Mesenchymal stem cell (in vitro differentiated cells and primary cell): ENCODE data around the gene PDS5A.
"Not testable (repeated sequence)": the region's sequence is repeated elsewhere in the genome, so short reads cannot be mapped to it uniquely, and the experiment has no call there.

Source experiments
- DNase-seq: peaks from one replicate; pipeline ENCODE4 v3.0.0-alpha.2; 2013
- H2AFZ ChIP-seq: one replicate; pipeline ENCODE4 v1.6.1; 2013; ENCODE audit warnings: low read depth, mild to moderate bottlenecking, control low read depth, inconsistent platforms, low read length, moderate library complexity
- H2AK5ac ChIP-seq: 2 replicates; pipeline ENCODE4 v1.6.1; 2013; ENCODE audit warnings: low read length, moderate library complexity, mild to moderate bottlenecking, inconsistent platforms; ENCODE audit not compliant: severe bottlenecking
- H2BK120ac ChIP-seq: one replicate; pipeline ENCODE4 v1.6.1; 2013; ENCODE audit warnings: low read depth, mild to moderate bottlenecking, inconsistent platforms, low read length, moderate library complexity
- H2BK12ac ChIP-seq, 2 experiments: one replicate each; pipeline ENCODE4 v1.6.1; 2013; ENCODE audit warnings: inconsistent platforms in 2 of 2, low read length in 2 of 2, mild to moderate bottlenecking in 2 of 2, moderate library complexity in 2 of 2, control low read depth in 1 of 2
- H2BK15ac ChIP-seq: one replicate; pipeline ENCODE4 v1.6.1; 2013; ENCODE audit warnings: mild to moderate bottlenecking, low read depth, inconsistent platforms; ENCODE audit not compliant: poor library complexity, severe bottlenecking
- H2BK5ac ChIP-seq: 2 replicates; pipeline ENCODE4 v1.6.1; 2013; ENCODE audit warnings: low read depth, mild to moderate bottlenecking, low read length, control low read depth, inconsistent platforms; ENCODE audit not compliant: poor library complexity, severe bottlenecking
- H3K14ac ChIP-seq, 2 experiments: one replicate each; pipeline ENCODE4 v1.6.1; 2013; ENCODE audit warnings: inconsistent platforms in 2 of 2, low read length in 2 of 2, control low read depth in 1 of 2, mild to moderate bottlenecking in 1 of 2, moderate library complexity in 1 of 2
- H3K18ac ChIP-seq, 2 experiments: one replicate each; pipeline ENCODE4 v1.6.1; 2013; ENCODE audit warnings: inconsistent platforms in 2 of 2, low read length in 2 of 2, control low read depth in 1 of 2, low read depth in 1 of 2, mild to moderate bottlenecking in 1 of 2
- H3K23ac ChIP-seq, 2 experiments: one replicate each; pipeline ENCODE4 v1.6.1; 2013; ENCODE audit warnings: inconsistent platforms in 2 of 2, low read length in 2 of 2, mild to moderate bottlenecking in 2 of 2, moderate library complexity in 2 of 2, control low read depth in 1 of 2
- H3K27ac ChIP-seq: 2 replicates; pipeline ENCODE4 v1.5.1; 2013; ENCODE audit warnings: mild to moderate bottlenecking, moderate library complexity, low read length, control low read depth, inconsistent platforms; ENCODE audit not compliant: poor library complexity, severe bottlenecking
- H3K27me3 ChIP-seq, 2 experiments: 2 replicates each; pipeline versions ENCODE4 v1.6.1 to v1.7.0; 2013; ENCODE audit warnings: low read length in 2 of 2, mild to moderate bottlenecking in 2 of 2, moderate library complexity in 2 of 2, control low read depth in 1 of 2, inconsistent platforms in 1 of 2; ENCODE audit not compliant: control insufficient read depth in 1 of 2, insufficient read depth in 1 of 2
- H3K36me3 ChIP-seq, 2 experiments: 2 replicates each; pipeline versions ENCODE4 v1.6.1 to v1.7.0; 2013; ENCODE audit warnings: low read length in 2 of 2, control low read depth in 1 of 2, inconsistent platforms in 1 of 2, low read depth in 1 of 2, mild to moderate bottlenecking in 1 of 2; ENCODE audit not compliant: insufficient read depth in 2 of 2, control insufficient read depth in 1 of 2
- H3K4ac ChIP-seq, 2 experiments: one replicate each; pipeline ENCODE4 v1.6.1; 2013; ENCODE audit warnings: inconsistent platforms in 2 of 2, low read length in 2 of 2, mild to moderate bottlenecking in 2 of 2, moderate library complexity in 2 of 2, control low read depth in 1 of 2, low read depth in 1 of 2
- H3K4me1 ChIP-seq: 2 replicates; pipeline ENCODE4 v1.6.1; 2013; ENCODE audit warnings: low read depth, low read length, control low read depth; ENCODE audit not compliant: control insufficient read depth, insufficient read depth
- H3K4me2 ChIP-seq: 2 replicates; pipeline ENCODE4 v1.6.1; 2013; ENCODE audit warnings: low read length, mild to moderate bottlenecking, inconsistent platforms; ENCODE audit not compliant: poor library complexity, severe bottlenecking
- H3K4me3 ChIP-seq, 2 experiments: 2 replicates each; pipeline versions ENCODE4 v1.5.1 to v1.7.0; 2013; ENCODE audit warnings: low read length in 2 of 2, mild to moderate bottlenecking in 2 of 2, control low read depth in 1 of 2, low read depth in 1 of 2; ENCODE audit not compliant: insufficient read depth in 1 of 2
- H3K79me1 ChIP-seq: replicated peaks from 2 replicates; pipeline ENCODE4 v1.6.1; 2013; ENCODE audit warnings: mild to moderate bottlenecking, control low read depth, low read length, inconsistent platforms; ENCODE audit not compliant: poor library complexity, severe bottlenecking
- H3K9ac ChIP-seq: 2 replicates; pipeline ENCODE4 v1.7.0; 2013; ENCODE audit warnings: mild to moderate bottlenecking, low read length, moderate library complexity
- H3K9me3 ChIP-seq: 2 replicates; pipeline ENCODE4 v1.7.0; 2013; ENCODE audit warnings: mild to moderate bottlenecking, low read length; ENCODE audit not compliant: control insufficient read depth
- H4K8ac ChIP-seq: one replicate; pipeline ENCODE4 v1.6.1; 2013; ENCODE audit warnings: inconsistent platforms, mild to moderate bottlenecking, low read length, moderate library complexity
- H4K91ac ChIP-seq: one replicate; pipeline ENCODE4 v1.6.1; 2013; ENCODE audit warnings: mild to moderate bottlenecking, low read length, inconsistent platforms
- WGBS: methylation state at CpG from one replicate; pipeline ENCODE4 v1.1.7; 2013; ENCODE audit warnings: mixed read lengths; 5-methylcytosine and 5-hydroxymethylcytosine counted together

PDS5A gene

DNA sequence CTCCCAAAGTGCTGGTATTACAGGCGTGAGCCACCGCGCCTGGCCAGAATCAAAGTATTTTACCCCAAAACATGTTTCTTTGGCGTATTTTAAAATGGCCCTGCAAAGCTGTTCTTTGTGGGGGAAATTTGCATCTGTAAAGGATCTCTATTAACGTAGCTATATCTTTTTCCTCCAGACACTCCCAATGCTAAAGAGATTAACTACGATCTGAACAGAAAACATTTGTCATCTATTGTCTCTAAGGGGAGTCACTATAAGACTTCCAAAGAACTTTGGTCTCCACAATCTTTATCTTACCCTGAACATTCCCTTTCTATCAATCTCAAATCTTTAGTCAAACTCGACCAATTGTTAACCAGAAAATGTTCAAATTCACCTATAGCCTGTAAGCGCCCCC lies 19.1 kb upstream of the PDS5A start:
- Histone ChIP-seq H3K79me1 (no peaks in the 10 kb centered on the region), H3K27me3 (no peaks in the 10 kb centered on the region), H3K9ac (no peak overlapping the region), H3K23ac (no peak overlapping the region), H4K8ac (no peak overlapping the region), H3K14ac (no peak overlapping the region), H4K91ac (no peak overlapping the region), H2AK5ac (no peak overlapping the region), H3K4me3 (no peak overlapping the region), H3K27ac (no peak overlapping the region), H3K9me3 (no peaks in the 10 kb centered on the region), H2BK12ac (no peak overlapping the region), H3K4me1 (peaks cover 3% of the 10 kb centered on the region), H3K4me2 (no peak overlapping the region), H3K18ac (no peak overlapping the region), H3K36me3 (no peaks in the 10 kb centered on the region), H2BK5ac (no peak overlapping the region), H3K4ac (no peak overlapping the region), H2AFZ (no peak overlapping the region), H2BK120ac (no peak overlapping the region), H2BK15ac (no peak overlapping the region)
- WGBS = 93% methylated on average over 7 of the region's 8 CpGs
- DNase-seq = no peak

DNA sequence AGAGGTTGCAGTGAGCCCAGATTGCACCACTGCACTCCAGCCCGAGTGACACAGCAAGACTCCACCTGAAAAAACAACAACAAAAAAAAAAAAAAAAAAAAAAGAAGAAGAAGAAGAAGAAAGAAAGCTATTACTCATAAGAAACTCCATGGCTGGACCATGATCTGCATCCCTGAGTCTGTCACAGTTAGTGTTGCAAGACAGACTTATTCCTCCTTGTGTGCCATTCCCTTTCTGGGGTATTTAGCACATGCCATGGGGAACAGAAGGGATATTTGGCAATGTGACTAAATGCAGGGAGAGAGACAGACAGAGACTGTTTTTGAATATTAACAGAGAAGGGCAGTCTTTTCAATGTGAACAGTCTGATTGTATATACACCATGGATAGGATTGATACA lies 16.7 kb upstream of the PDS5A start:
- H3K4me2 ChIP-seq = no peak overlapping the region
- H2AK5ac ChIP-seq = no peak overlapping the region
- H3K79me1 ChIP-seq = no peaks in the 10 kb centered on the region
- no peak overlapping the region for H2BK15ac ChIP-seq
- H2AFZ ChIP-seq = no peak overlapping the region
- no peak overlapping the region for H3K23ac ChIP-seq
- H3K14ac ChIP-seq = no peak overlapping the region
- DNase-seq = no peak
- no peaks in the 10 kb centered on the region for H3K9me3 ChIP-seq
- H3K4me1 ChIP-seq = peaks cover 3% of the 10 kb centered on the region
- no peak overlapping the region for H4K8ac ChIP-seq
- H2BK120ac ChIP-seq = no peak overlapping the region
- no peak overlapping the region for H4K91ac ChIP-seq
- H3K4me3 ChIP-seq = no peak overlapping the region
- no peak overlapping the region for H3K27ac ChIP-seq
- WGBS = no CpG with 5 or more reads among the region's 1 CpG
- no peak overlapping the region for H2BK12ac ChIP-seq
- no peak overlapping the region for H3K18ac ChIP-seq
- no peaks in the 10 kb centered on the region for H3K27me3 ChIP-seq
- H3K9ac ChIP-seq = no peak overlapping the region
- no peak overlapping the region for H2BK5ac ChIP-seq
- H3K4ac ChIP-seq = no peak overlapping the region
- H3K36me3 ChIP-seq = no peaks in the 10 kb centered on the region

DNA sequence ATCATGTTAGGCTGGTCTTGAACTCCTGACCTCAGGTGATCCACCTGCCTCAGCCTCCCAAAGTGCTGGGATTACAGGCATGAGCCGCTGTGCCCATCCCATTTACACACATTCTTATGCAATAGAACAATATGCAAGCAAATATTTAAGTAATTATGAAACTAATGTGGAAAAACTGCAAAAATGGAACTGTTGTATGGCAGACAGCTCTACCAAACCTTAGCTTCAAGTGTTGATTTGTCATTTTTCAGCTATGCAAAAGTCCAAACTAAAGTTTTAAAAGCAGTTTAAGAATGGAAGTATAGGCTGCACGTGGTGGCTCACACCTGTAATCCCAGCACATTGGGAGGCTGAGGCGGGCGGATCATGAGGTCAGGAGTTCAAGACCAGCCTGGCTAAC lies 11.7 kb upstream of the PDS5A start:
- not testable (repeated sequence) for H3K27me3 ChIP-seq, H3K27ac ChIP-seq, H3K36me3 ChIP-seq, H3K18ac ChIP-seq, H2BK120ac ChIP-seq, H3K14ac ChIP-seq, H3K23ac ChIP-seq, H3K4me3 ChIP-seq, H3K9me3 ChIP-seq, H3K79me1 ChIP-seq, H3K4ac ChIP-seq, H2BK12ac ChIP-seq, H4K91ac ChIP-seq, H3K4me2 ChIP-seq, H2BK5ac ChIP-seq, H3K9ac ChIP-seq, H4K8ac ChIP-seq, DNase-seq, H3K4me1 ChIP-seq, H2AK5ac ChIP-seq, H2AFZ ChIP-seq, H2BK15ac ChIP-seq
- WGBS = 91% methylated on average over 3 of the region's 4 CpGs

DNA sequence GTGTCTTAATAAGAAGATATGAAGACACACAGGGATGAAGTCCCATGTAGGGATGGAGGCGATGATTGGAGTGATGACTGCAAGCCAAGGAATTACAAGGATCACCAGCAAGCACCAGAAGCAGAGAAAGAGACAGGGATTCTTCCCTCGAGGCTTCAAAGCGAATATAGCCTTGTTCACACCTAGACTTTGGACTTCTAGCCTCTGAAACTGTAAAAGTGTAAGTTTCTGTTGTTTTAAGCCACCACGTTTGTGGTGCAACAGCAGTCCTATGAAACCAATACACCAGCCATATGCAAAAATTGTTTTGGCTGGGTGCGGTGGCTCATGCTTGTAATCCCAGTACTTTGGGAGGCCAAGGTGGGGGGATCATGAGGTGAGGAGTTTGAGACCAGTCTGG lies 9.8 kb upstream of the PDS5A start:
- Histone ChIP-seq H2BK15ac (no peak overlapping the region), H3K27me3 (no peaks in the 10 kb centered on the region), H3K36me3 (no peaks in the 10 kb centered on the region), H4K91ac (no peak overlapping the region), H3K27ac (no peak overlapping the region), H2AK5ac (no peak overlapping the region), H3K4ac (no peak overlapping the region), H3K14ac (no peak overlapping the region), H3K18ac (no peak overlapping the region), H3K4me2 (no peak overlapping the region), H2BK120ac (no peak overlapping the region), H3K79me1 (no peaks in the 10 kb centered on the region), H3K9ac (no peak overlapping the region), H3K4me3 (no peak overlapping the region), H4K8ac (no peak overlapping the region), H2BK5ac (no peak overlapping the region), H2BK12ac (no peak overlapping the region), H3K23ac (no peak overlapping the region), H3K9me3 (no peaks in the 10 kb centered on the region), H3K4me1 (no peaks in the 10 kb centered on the region), H2AFZ (no peak overlapping the region)
- WGBS = 89% methylated on average over 4 of the region's 5 CpGs
- DNase-seq = no peak
